ENCODE measurements around the gene TRIM67.
"Not testable (repeated sequence)": the region's sequence is repeated elsewhere in the genome, so short reads cannot be mapped to it uniquely, and the experiment has no call there.

TRIM67 gene

DNA sequence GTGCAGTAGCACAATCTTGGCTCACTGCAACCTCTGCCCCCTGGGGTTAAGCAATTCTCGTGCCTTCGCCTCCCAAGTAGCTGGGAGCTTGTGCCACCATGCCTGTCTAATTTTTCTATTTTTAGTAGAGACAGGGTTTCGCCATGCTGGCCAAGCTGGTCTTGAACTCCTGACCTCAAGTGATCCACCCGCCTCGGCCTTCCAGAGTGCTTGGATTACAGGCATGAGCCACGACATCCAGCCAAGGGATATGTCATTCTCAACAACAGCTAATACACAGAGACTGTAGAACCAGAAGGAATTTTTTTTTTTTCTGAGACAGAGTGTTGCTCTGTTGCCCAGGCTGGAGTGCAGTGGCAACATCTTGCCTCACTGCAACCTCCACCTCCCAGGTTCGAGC, 3.7 kb upstream of the TRIM67 start:
- not testable (repeated sequence) for DNase-seq (ENCODE audit: low spot score)

DNA sequence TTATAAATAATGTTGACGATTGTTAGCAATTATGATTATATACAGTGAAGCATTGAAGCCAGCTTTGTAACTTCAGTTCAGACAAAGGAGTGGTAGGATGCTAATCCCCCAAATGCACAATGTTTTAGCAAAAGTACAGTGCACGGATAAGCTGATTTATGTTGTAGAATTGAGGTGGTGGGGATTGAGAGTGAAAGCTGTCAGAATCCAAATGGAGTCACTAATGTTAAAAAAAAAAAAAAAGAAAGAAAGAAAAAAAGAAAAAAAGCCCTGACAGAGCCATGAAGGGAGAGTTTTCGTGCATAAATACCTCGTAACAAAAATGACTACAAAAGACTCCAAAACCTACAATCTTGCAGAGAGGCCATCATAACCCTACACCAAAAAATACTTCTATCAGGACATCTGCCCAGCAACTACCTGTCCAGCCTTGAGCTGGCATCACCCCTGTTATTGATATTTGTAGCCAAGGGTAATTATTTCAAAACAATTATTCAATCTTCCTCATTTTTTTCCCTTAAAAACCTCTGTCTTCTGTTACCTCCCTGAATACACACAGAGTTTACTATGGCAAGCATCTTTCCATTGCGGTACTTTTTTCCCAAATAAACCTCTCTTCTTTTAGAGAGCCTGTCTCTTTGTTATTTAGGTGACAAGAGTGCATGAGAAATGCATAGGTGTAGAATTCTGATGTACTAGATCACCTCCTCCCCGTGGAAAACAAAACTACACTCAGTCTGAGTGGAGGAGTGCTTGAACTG, 2.5 kb upstream of the TRIM67 start:
- DNase-seq (ENCODE audit: low spot score), result no peak

GRCh38 chr1:231159963-231160761, 1.7 kb upstream of the TRIM67 start:
- no peak for DNase-seq (ENCODE audit: low spot score)

- DNase-seq (ENCODE audit: low spot score), result no peak
These were observed 777 bp upstream of the TRIM67 start for GRCh38 chr1:231160895-231161666.

DNA sequence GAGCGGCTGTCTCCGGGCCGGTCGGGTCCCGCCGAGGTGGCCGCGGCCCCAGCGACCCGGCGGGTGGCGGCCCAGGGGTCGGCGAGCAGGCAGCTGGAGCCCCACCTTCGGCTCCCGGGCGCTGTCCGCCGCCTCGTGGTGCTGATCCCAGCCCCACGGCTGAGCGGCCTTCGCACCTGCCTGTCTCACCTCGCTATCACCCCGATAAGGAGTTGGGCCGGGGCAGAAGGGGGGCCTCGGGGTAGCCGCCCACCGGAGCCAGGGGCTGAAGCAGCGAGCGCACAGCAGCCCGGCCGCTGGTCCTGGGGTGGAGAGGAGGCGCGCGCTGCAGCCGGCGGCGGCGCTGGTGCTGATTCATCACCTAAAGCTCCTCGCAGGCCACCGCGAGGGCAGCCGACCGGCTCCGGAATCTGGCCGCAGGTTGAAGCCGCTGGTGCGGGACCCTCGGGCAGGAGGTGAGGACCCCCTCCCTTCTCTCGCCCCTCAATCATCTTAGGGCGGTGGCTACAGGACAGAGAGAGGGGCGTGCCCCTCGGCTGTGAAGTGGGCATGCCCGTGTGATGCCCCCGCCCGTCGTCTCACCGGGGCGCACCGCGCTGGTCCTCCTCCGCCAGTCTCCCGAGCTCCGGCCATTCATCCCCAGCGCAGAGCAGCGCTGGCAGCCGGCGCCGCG, 575 bp downstream of the TRIM67 start:
- DNase-seq (ENCODE audit: low spot score), result peak; percentile 55

DNA sequence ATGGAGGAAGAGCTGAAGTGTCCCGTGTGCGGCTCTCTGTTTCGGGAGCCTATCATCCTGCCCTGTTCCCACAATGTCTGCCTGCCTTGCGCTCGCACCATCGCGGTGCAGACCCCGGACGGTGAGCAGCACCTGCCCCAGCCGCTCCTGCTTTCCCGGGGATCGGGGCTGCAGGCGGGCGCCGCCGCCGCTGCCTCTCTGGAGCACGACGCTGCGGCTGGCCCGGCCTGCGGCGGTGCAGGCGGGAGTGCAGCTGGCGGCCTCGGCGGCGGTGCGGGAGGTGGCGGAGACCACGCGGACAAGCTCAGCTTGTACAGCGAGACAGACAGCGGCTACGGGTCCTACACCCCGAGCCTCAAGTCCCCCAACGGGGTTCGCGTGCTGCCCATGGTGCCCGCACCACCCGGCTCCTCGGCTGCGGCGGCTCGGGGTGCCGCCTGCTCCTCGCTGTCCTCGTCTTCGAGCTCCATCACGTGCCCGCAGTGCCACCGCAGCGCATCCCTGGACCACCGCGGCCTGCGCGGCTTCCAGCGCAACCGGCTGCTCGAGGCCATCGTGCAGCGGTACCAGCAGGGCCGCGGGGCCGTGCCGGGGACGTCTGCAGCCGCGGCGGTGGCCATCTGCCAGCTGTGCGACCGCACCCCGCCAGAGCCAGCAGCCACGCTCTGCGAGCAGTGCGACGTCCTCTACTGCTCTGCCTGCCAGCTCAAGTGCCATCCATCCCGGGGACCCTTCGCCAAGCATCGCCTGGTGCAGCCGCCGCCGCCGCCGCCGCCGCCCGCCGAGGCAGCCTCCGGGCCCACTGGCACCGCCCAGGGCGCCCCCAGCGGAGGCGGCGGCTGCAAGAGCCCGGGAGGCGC, 1.3 kb downstream of the TRIM67 start:
- no peak for DNase-seq (ENCODE audit: low spot score)

DNA sequence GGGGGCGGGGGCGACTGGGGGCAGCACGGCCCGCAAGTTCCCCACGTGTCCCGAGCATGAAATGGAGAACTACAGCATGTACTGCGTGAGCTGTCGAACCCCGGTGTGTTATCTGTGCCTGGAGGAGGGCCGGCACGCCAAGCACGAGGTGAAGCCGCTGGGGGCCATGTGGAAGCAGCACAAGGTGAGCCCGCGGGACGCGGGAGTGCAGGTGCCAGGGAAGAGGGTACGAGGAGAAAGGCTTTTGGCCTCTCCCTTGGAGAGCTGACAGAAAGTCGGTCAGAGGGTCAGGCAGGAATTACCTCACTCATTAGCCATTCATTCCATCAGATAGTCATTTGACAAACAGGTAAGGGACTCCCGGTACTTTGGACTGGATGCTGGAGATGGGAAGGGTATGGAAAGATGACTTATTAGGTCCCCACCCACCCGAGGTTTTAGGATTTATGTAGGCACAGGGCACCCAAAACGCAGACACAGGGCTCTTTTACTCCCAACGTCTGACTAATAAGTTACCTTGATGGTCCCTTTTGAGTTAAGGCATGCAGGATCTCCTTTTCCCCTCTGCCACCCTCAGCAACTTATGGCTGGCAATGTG, 2.1 kb downstream of the TRIM67 start:
- DNase-seq (ENCODE audit: low spot score), result no peak

- no peak for DNase-seq (ENCODE audit: low spot score)
These were observed 3.5 kb downstream of the TRIM67 start for GRCh38 chr1:231165371-231165770.

- no peak for DNase-seq (ENCODE audit: low spot score)
These were observed 4.5 kb downstream of the TRIM67 start for GRCh38 chr1:231166398-231166797.

DNA sequence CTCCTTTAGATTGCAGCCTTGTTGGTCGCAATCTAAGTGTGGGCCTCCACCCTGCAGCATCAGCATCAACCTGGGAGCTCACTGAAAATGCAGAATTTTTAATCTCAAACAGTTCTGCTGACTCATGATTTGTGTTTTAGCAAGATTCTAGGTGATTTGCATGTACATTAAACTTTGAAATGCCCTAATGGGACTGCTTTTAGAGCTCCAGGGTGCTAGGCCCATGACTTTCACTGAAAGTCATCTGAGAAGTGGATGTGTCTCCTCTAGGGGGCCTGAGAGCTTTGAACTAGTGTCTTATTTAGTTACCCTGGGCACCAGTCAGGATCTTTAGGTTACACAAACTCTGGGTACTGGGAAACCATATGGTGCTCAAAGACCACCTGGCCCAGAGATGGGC, 9.0 kb downstream of the TRIM67 start:
- DNase-seq (ENCODE audit: low spot score), result no peak

GRCh38 chr1:231171623-231172197, 9.9 kb downstream of the TRIM67 start:
- DNase-seq (ENCODE audit: low spot score), result no peak

GRCh38 chr1:231172411-231172810, 10.6 kb downstream of the TRIM67 start:
- no peak for DNase-seq (ENCODE audit: low spot score)

DNA sequence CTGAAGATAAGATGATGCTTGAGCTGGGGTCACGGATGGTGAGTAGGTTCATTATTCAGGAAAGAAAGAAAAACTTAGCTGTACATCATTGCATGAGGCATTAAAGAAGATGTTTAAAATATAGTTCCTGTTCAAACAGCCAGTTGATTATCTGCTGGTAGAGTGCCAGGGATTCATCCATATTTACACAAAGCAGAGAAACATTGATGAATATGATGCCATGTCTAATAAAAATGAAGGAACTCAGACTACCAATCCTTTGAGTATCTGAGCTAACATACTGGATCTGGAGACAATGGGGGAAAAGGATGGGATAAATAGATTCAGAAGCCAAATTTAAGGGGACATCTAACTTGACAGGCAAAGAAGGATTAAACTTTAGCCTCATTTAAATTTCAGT, 14.6 kb downstream of the TRIM67 start:
- no peak for DNase-seq (ENCODE audit: low spot score)

- DNase-seq (ENCODE audit: low spot score), result no peak
These were observed 15.4 kb downstream of the TRIM67 start for GRCh38 chr1:231177226-231177625.

- DNase-seq (ENCODE audit: low spot score), result no peak
These were observed 16.1 kb downstream of the TRIM67 start for GRCh38 chr1:231177936-231178335.

DNA sequence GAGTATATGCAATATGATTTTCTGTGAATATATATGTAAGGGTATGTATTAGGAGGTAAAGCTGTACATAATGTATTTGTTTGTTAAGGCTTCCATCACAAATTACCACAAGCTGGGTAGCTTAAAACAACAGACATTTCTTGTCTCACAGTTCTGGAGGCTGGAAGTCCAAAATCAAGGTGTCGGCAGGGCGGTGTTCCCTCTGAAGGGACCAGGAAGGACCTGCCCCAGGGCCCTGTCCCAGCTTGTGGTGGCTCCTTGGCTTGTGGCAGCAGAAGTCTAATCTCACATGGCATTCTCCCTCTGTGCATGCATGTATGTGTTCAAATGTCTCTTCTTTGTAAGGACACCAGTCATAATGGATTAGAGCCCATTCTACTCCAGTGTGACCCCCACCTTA, 17.1 kb downstream of the TRIM67 start:
- DNase-seq (ENCODE audit: low spot score), result no peak

GRCh38 chr1:231180034-231180433, 18.2 kb downstream of the TRIM67 start:
- DNase-seq (ENCODE audit: low spot score), result no peak

- DNase-seq (ENCODE audit: low spot score), result no peak
These were observed 19.4 kb downstream of the TRIM67 start for GRCh38 chr1:231181271-231181670.

DNA sequence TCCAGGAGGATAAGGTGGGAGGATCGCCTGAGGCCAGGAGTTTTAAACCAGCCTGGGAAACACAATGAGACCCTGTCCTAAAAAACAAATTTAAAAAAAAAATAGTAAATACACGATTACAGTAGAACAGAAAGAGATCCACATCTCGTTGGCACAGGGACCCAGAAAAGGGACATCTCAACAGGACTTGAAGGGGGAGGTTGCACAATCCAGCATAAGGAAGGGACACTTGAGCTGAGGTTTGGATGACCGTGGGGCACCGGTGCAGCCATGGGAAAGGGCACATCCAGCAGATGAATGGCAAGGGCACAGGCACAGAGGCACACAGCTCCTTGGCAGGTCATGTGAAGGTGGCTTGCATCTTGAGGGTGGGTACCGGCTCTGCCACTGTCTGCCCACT, 20.5 kb downstream of the TRIM67 start:
- DNase-seq (ENCODE audit: low spot score), result no peak

Measured in AG08395 (cell line).